Sigmoid colon (tissue), 7 donors: ENCODE measurements around the gene MOCS1. TPM values are rescaled to one million over a fixed set of nuclear protein-coding genes. Genes with fewer than 3 reads are reported as not detected.

ENCODE experiments used
- DNase-seq: peaks from one replicate; pipeline ENCODE4 v3.0.0-alpha.2; 2019
- H3K27ac ChIP-seq, 4 donors: fragments of 200-600 bp; sonication (generic); one replicate each; pipeline ENCODE4 v1.5.1; 2016 to 2019; ENCODE audit warnings: mild to moderate bottlenecking in 1 of 4
- H3K27me3 ChIP-seq, 3 donors: fragments of 200-600 bp; sonication (generic); one replicate each; pipeline ENCODE4 v1.5.1; 2019; ENCODE audit warnings: mild to moderate bottlenecking in 1 of 3
- H3K36me3 ChIP-seq, 4 donors: fragments of 200-600 bp; sonication (generic); one replicate each; pipeline ENCODE4 v1.5.1; 2016 to 2019
- H3K4me1 ChIP-seq, 4 donors: fragments of 200-600 bp; sonication (generic); one replicate each; pipeline ENCODE4 v1.5.1; 2017 to 2019
- H3K4me3 ChIP-seq, 4 donors: fragments of 200-600 bp; sonication (generic); one replicate each; pipeline ENCODE4 v1.5.1; 2017 to 2019; ENCODE audit warnings: mild to moderate bottlenecking in 2 of 4, moderate library complexity in 1 of 4
- H3K9me3 ChIP-seq, 4 donors: fragments of 200-600 bp in 3 of 4; sonication (generic) in 3 of 4; one replicate each; pipeline versions ENCODE4 v1.5.1 to v1.6.1; 2013 to 2019
- EP300 ChIP-seq, 4 donors: sonication (generic); formaldehyde crosslinking; IDR thresholded peaks; one replicate each; pipeline ENCODE4 v1.6.1; 2017; ENCODE audit warnings: antibody characterized with exemption in 4 of 4
- POLR2A ChIP-seq, 2 donors: fragments of 450-650 bp; IDR thresholded peaks; one replicate each; pipeline ENCODE4 v1.6.1; 2016; ENCODE audit warnings: antibody characterized with exemption in 2 of 2, mild to moderate bottlenecking in 2 of 2, moderate library complexity in 2 of 2
- POLR2AphosphoS5 ChIP-seq, 4 donors: sonication (generic); formaldehyde crosslinking; IDR thresholded peaks; one replicate each; pipeline ENCODE4 v1.6.1; 2017; ENCODE audit warnings: antibody characterized with exemption in 4 of 4
- WGBS, 2 donors: extraction: QIAGEN DNeasy Blood & Tissue Kit; methylation state at CpG; one replicate each; pipeline ENCODE4 v1.1.7; 2013; 5-methylcytosine and 5-hydroxymethylcytosine counted together
- intact Hi-C: fragments of 100-400 bp; cut with DNase I; formaldehyde crosslinking; loops from one replicate; pipeline ENCODE4 v1.15.1; 2023
- polyA plus RNA-seq, 3 donors: library from polyadenylated mRNA; stranded (reverse); fragments of 200-250 nt; gene quantifications; one replicate each; pipeline ENCODE4 v1.2.3, GENCODE V29; 2013
- total RNA-seq, 4 donors: library from RNA; depleted of rRNA; stranded (reverse); fragments of >200 nt; gene quantifications; one replicate each; pipeline ENCODE4 v1.1.0, GENCODE V29; 2016
- TF ChIP-seq, protein P1 (sequence below), 4 experiments: fragments of 450-650 bp in 3 of 4; fragments of 200-600 bp in 1 of 4; IDR thresholded peaks; one replicate each; pipeline ENCODE4 v1.5.1; 2016 to 2019; ENCODE audit warnings: antibody characterized with exemption in 4 of 4, mild to moderate bottlenecking in 3 of 4, moderate library complexity in 2 of 4
- donor health status: healthy with polysubstance abuse.
- donor health status: Bipolar disorder and iron deficiency.
- donor health status: healthy.

MOCS1 gene
- total and polyA plus RNA-seq, 7 donors = 11.9 to 16.2 (median 13.8) TPM

- 87 to 90% methylated on average over 5 of the region's 5 CpGs for WGBS, 2 donors
- DNase-seq = no peak
- intact Hi-C loops = no loop called here
- TF ChIP-seq POLR2A (IDR thresholded peaks at IDR 0.05) (no peak), POLR2AphosphoS5 (IDR thresholded peaks at IDR 0.05) (no peak), EP300 (IDR thresholded peaks at IDR 0.05) (no peak)
- TF ChIP-seq, protein P1, sequence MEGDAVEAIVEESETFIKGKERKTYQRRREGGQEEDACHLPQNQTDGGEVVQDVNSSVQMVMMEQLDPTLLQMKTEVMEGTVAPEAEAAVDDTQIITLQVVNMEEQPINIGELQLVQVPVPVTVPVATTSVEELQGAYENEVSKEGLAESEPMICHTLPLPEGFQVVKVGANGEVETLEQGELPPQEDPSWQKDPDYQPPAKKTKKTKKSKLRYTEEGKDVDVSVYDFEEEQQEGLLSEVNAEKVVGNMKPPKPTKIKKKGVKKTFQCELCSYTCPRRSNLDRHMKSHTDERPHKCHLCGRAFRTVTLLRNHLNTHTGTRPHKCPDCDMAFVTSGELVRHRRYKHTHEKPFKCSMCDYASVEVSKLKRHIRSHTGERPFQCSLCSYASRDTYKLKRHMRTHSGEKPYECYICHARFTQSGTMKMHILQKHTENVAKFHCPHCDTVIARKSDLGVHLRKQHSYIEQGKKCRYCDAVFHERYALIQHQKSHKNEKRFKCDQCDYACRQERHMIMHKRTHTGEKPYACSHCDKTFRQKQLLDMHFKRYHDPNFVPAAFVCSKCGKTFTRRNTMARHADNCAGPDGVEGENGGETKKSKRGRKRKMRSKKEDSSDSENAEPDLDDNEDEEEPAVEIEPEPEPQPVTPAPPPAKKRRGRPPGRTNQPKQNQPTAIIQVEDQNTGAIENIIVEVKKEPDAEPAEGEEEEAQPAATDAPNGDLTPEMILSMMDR (IDR thresholded peaks at IDR 0.05) = no peak
- Histone ChIP-seq H3K27ac (no peak overlapping the region), H3K4me1 (no peaks in the 10 kb centered on the region), H3K27me3 (peaks cover 0 to 4% (median 0%) of the 10 kb centered on the region in 3 donors), H3K4me3 (no peak overlapping the region), H3K36me3 (no peaks in the 10 kb centered on the region), H3K9me3 (no peaks in the 10 kb centered on the region)
These were observed 16.9 kb upstream of the MOCS1 start for GRCh38 chr6:39951191-39951590.

GRCh38 chr6:39950125-39950720 lies 16.0 kb upstream of the MOCS1 start:
- Histone ChIP-seq H3K9me3 (no peaks in the 10 kb centered on the region), H3K4me3 (no peak overlapping the region), H3K36me3 (no peaks in the 10 kb centered on the region), H3K4me1 (no peaks in the 10 kb centered on the region), H3K27me3 (peaks cover 0 to 4% (median 0%) of the 10 kb centered on the region in 3 donors), H3K27ac (no peak overlapping the region)
- TF ChIP-seq POLR2AphosphoS5 (IDR thresholded peaks at IDR 0.05) (no peak), POLR2A (IDR thresholded peaks at IDR 0.05) (no peak), EP300 (IDR thresholded peaks at IDR 0.05) (no peak)
- TF ChIP-seq, protein P1 (IDR thresholded peaks at IDR 0.05) = no peak
- intact Hi-C loops = no loop called here
- DNase-seq = no peak

DNA sequence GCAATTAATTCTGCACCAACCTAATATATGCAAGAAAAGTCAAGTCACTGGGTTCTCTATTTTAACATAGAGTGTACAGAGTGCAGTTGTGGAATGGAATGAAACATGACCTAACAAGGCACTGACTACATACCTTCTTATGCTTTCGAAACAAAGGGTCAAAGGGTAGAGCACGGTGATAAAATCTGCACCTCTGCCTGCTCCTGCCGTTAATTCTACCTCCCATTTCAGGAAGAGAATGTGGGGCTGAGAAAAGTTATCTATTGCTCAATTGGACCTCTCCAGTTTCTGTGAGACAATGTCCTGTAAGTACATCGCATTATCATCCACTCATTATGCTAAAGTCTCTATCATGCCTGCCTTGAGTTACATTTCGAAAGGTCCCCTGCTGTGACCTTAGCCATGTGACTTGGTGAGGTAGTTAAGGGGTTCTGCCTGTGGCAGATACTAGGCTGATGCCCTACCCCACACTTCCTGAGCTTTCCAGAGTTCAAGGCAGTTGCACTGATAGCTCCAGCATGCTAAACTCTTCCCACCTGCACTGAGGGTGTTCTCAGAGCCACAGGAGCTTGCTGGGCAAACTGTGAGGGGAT lies 14.0 kb upstream of the MOCS1 start:
- H3K9me3 ChIP-seq = no peaks in the 10 kb centered on the region
- peaks cover 0 to 4% (median 0%) of the 10 kb centered on the region in 3 donors for H3K27me3 ChIP-seq
- TF ChIP-seq, protein P1 (IDR thresholded peaks at IDR 0.05) = no peak
- TF ChIP-seq POLR2AphosphoS5 (IDR thresholded peaks at IDR 0.05) (no peak), POLR2A (IDR thresholded peaks at IDR 0.05) (no peak), EP300 (IDR thresholded peaks at IDR 0.05) (no peak)
- intact Hi-C loops = no loop called here
- no peaks in the 10 kb centered on the region for H3K36me3 ChIP-seq
- WGBS, 2 donors = 49 to 72% methylated on average over 5 of the region's 5 CpGs
- no peaks in the 10 kb centered on the region for H3K4me1 ChIP-seq
- no peak overlapping the region for H3K4me3 ChIP-seq
- H3K27ac ChIP-seq = no peak overlapping the region
- DNase-seq = no peak

DNA sequence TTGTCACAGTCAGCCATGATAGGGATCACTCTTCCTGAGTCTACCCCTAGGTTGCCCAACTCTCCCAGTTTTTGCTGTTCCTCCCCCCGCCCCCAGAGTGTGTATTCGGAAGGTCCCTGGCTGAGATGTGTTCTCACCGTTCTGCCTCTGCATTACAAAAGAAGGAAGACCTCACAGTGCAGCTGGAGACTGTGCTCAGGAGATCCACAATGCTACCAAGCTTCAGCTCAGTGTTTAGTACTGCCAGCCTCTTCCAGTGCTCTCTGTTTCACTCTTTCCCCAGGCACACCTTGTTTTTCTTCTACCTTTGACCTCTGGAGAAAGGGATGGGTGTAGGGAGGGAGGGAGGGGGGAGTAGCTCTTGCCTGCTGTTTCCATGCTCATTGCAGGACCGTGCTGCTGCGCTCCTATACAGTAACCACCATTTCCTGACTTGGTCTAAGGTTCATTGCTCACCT lies 13.4 kb upstream of the MOCS1 start:
- no peak overlapping the region for H3K27ac ChIP-seq
- intact Hi-C loops = no loop called here
- DNase-seq = no peak
- no peaks in the 10 kb centered on the region for H3K9me3 ChIP-seq
- H3K4me3 ChIP-seq = no peak overlapping the region
- TF ChIP-seq EP300 (IDR thresholded peaks at IDR 0.05) (no peak), POLR2AphosphoS5 (IDR thresholded peaks at IDR 0.05) (no peak), POLR2A (IDR thresholded peaks at IDR 0.05) (no peak)
- TF ChIP-seq, protein P1 (IDR thresholded peaks at IDR 0.05) = no peak
- H3K27me3 ChIP-seq = peaks cover 0 to 4% (median 0%) of the 10 kb centered on the region in 3 donors
- no peaks in the 10 kb centered on the region for H3K4me1 ChIP-seq
- no peaks in the 10 kb centered on the region for H3K36me3 ChIP-seq
- 59 to 62% methylated on average over 5 of the region's 5 CpGs for WGBS, 2 donors
